ENCODE measurements around the gene TRMT61B. TPM values are rescaled to one million over a fixed set of nuclear protein-coding genes. Genes with fewer than 3 reads are reported as not detected.

Gene TRMT61B
- total RNA-seq, 1 experiment from 2014 or later: 18.3 TPM

DNA sequence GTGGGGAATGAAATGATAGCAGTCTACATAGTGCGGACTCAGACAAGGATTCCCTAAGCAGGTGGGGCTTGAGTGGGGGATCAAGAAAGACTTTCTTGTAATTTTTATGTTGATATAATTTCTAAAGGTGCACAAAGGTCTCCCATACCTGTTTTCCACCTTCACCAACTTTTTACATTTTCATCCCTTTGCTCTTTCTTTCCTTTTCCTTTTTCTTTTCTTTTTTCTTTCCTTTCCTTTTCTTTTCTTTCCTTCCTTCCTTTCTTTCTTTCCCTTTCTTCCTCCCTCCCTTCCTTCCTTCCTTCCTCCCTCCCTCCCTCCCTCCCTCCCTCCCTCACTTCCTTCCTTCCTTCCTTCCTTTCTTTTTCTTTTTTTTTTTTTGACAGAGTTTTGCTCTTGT lies 10.1 kb upstream of the TRMT61B start:
- Histone ChIP-seq H3K4me3 (ENCODE audit: low read depth, low read length, poor library complexity, severe bottlenecking) (no peak overlapping the region), H3K36me3 (ENCODE audit: insufficient read depth, low read length, poor library complexity, severe bottlenecking) (no peaks in the 10 kb centered on the region), H3K27me3 (replicated peaks; ENCODE audit: insufficient read depth, low read depth, low read length, poor library complexity) (peaks cover 40% of the 10 kb centered on the region), H3K4me1 (ENCODE audit: insufficient read depth, low read length, poor library complexity, severe bottlenecking) (no peaks in the 10 kb centered on the region), H3K9me3 (ENCODE audit: low read depth, low read length, poor library complexity, severe bottlenecking) (no peaks in the 10 kb centered on the region), H3K27ac (ENCODE audit: low read depth, low read length, poor library complexity, severe bottlenecking) (no peak overlapping the region)
- no peak for DNase-seq (ENCODE audit: low spot score)
- no TSS peak for BruUV-seq (replicated peaks)
- TF ChIP-seq EZH2 (IDR thresholded peaks at IDR 0.05; ENCODE audit: borderline replicate concordance, low read depth, low read length, poor library complexity, severe bottlenecking): no peak
- TF ChIP-seq, protein P1, sequence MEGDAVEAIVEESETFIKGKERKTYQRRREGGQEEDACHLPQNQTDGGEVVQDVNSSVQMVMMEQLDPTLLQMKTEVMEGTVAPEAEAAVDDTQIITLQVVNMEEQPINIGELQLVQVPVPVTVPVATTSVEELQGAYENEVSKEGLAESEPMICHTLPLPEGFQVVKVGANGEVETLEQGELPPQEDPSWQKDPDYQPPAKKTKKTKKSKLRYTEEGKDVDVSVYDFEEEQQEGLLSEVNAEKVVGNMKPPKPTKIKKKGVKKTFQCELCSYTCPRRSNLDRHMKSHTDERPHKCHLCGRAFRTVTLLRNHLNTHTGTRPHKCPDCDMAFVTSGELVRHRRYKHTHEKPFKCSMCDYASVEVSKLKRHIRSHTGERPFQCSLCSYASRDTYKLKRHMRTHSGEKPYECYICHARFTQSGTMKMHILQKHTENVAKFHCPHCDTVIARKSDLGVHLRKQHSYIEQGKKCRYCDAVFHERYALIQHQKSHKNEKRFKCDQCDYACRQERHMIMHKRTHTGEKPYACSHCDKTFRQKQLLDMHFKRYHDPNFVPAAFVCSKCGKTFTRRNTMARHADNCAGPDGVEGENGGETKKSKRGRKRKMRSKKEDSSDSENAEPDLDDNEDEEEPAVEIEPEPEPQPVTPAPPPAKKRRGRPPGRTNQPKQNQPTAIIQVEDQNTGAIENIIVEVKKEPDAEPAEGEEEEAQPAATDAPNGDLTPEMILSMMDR (conservative IDR thresholded peaks at IDR 0.05; ENCODE audit: low read depth, low read length): no peak
- CTCF ChIA-PET: no interaction called here
- intact Hi-C loops (cut with micrococcal nuclease; ENCODE audit: unreplicated experiment): no loop called here
- POLR2A ChIA-PET (ENCODE audit: low non-redundant PET): no interaction called here

DNA sequence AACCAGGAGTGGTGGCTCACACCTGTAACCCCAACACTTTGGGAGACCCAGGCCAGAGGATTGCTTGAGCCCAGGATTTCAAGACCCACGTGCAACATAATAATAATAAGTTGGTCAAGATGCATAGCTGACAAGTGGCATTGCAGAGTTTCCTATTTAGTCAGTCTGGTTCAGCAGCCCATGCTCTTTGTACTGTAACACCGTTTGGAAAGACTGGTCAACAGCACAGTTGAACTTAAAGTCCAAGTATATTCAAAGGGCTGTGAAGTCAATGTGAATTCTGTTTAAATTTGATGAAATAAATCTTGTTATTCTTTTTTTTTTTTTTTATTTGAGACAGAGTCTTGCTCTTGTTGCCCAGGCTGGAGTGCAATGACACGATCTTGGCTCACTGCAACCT lies 1.5 kb upstream of the TRMT61B start:
- Histone ChIP-seq H3K27ac (ENCODE audit: low read depth, low read length, poor library complexity, severe bottlenecking) (no peak overlapping the region), H3K9me3 (ENCODE audit: low read depth, low read length, poor library complexity, severe bottlenecking) (no peaks in the 10 kb centered on the region), H3K4me1 (ENCODE audit: insufficient read depth, low read length, poor library complexity, severe bottlenecking) (peaks cover 13% of the 10 kb centered on the region), H3K4me3 (ENCODE audit: low read depth, low read length, poor library complexity, severe bottlenecking) (no peak overlapping the region), H3K27me3 (replicated peaks; ENCODE audit: insufficient read depth, low read depth, low read length, poor library complexity) (peaks cover 11% of the 10 kb centered on the region), H3K36me3 (ENCODE audit: insufficient read depth, low read length, poor library complexity, severe bottlenecking) (no peaks in the 10 kb centered on the region)
- no peak for TF ChIP-seq EZH2 (IDR thresholded peaks at IDR 0.05; ENCODE audit: borderline replicate concordance, low read depth, low read length, poor library complexity, severe bottlenecking)
- TF ChIP-seq, protein P1 (conservative IDR thresholded peaks at IDR 0.05; ENCODE audit: low read depth, low read length): no peak
- intact Hi-C loops (cut with micrococcal nuclease; ENCODE audit: unreplicated experiment): loop anchor here (2.0 kb wide), 1 partner anchor 23 kb away; the partner anchor contains the start of gene WDR43
- BruUV-seq (replicated peaks): no TSS peak
- DNase-seq (ENCODE audit: low spot score): no peak
- ChIA-PET POLR2A (ENCODE audit: low non-redundant PET) (no interaction called here), CTCF (no interaction called here)

DNA sequence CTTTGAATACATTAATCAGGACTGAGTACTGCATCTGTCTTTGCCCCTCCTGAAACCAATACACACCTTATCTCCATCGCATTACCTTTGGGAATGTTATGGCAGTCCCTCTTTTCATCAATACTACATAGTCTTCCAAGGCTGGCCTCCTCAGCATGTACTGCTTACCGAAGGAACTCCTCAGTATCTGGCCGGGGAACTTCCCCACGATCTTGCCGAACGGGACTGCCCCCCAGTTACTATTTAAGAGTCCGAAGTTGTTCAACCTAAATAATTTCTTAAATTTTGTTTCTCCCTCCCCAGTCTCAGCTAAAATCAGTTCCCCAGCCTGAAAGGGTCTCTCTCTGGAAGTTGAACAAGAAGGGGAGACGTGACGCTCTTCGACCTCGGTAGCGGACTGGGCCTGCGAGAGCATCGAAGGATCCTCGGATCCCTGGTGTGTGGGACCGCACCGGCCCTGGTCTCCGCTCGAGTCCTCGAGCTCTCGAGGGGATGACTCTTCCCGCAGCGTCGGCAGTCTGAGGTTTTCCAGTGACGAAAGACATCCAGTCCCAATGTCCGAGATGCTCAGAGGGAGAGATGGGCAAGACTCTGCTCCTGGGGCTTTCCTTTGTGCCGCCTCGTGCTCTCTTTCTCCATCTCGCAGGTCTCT lies 489 bp downstream of the TRMT61B start:
- ChIA-PET CTCF (interaction anchor here (0.6 kb wide), 1 partner anchor 303 kb away, joined by 4 read pairs; no protein-coding TSS in a partner anchor), POLR2A (ENCODE audit: low non-redundant PET) (no interaction called here)
- no TSS peak for BruUV-seq (replicated peaks)
- peak overlapping the region; percentile 91 for H3K4me3 ChIP-seq (ENCODE audit: low read depth, low read length, poor library complexity, severe bottlenecking)
- peak overlapping the region; percentile 84 for H3K27ac ChIP-seq (ENCODE audit: low read depth, low read length, poor library complexity, severe bottlenecking)
- DNase-seq (ENCODE audit: low spot score): no peak
- intact Hi-C loops (cut with micrococcal nuclease; ENCODE audit: unreplicated experiment): loop anchor here (2.0 kb wide), 1 partner anchor 25 kb away; the partner anchor contains the start of gene WDR43
- TF ChIP-seq EZH2 (IDR thresholded peaks at IDR 0.05; ENCODE audit: borderline replicate concordance, low read depth, low read length, poor library complexity, severe bottlenecking): no peak
- TF ChIP-seq, protein P1 (conservative IDR thresholded peaks at IDR 0.05; ENCODE audit: low read depth, low read length): no peak
- no peaks in the 10 kb centered on the region for H3K27me3 ChIP-seq (replicated peaks; ENCODE audit: insufficient read depth, low read depth, low read length, poor library complexity)
- no peaks in the 10 kb centered on the region for H3K36me3 ChIP-seq (ENCODE audit: insufficient read depth, low read length, poor library complexity, severe bottlenecking)
- H3K4me1 ChIP-seq (ENCODE audit: insufficient read depth, low read length, poor library complexity, severe bottlenecking): peaks cover 13% of the 10 kb centered on the region
- H3K9me3 ChIP-seq (ENCODE audit: low read depth, low read length, poor library complexity, severe bottlenecking): no peaks in the 10 kb centered on the region
